IMR-90 (cell line): ENCODE measurements around the gene PARL. TPM values are rescaled to one million over a fixed set of nuclear protein-coding genes. Genes with fewer than 3 reads are reported as not detected.

Experiments used
- ATAC-seq: fragments of 200-7000 bp; cut with Tn5 transposase; 2 replicates; pipeline ENCODE4 v1.9.1; 2020; ENCODE audit warnings: low read depth, mild to moderate bottlenecking, moderate library complexity
- BruUV-seq: library from RNA; stranded (reverse); fragments of 400-500 nt; replicated peaks from 2 replicates; lab custom pipeline; 2021; lab: Mats Ljungman, UMichigan
- CTCF ChIA-PET: fragments of 300-600 bp; formaldehyde crosslinking; extraction: SDS; loops from one replicate; lab custom pipeline; 2021; ENCODE audit warnings: antibody characterized with exemption; lab: Yijun Ruan, JAX
- POLR2A ChIA-PET: fragments of 300-600 bp; sonication (Branson Sonifier 250); formaldehyde crosslinking; loops from one replicate; lab custom pipeline; 2022; ENCODE audit warnings: antibody characterized with exemption; ENCODE audit not compliant: unreplicated experiment; lab: Charles Lee
- DNase-seq: peaks from one replicate; pipeline ENCODE4 v3.0.0; 2013
- H2AFZ ChIP-seq: replicated peaks from 2 replicates; pipeline ENCODE3; 2013; ENCODE audit warnings: low read length, mild to moderate bottlenecking; ENCODE audit not compliant: poor library complexity
- H2AK5ac ChIP-seq: 2 replicates; pipeline ENCODE4 v1.6.1; 2013; ENCODE audit warnings: low read depth, low read length, inconsistent platforms
- H2AK9ac ChIP-seq: replicated peaks from 2 replicates; pipeline ENCODE3; 2013; ENCODE audit warnings: mild to moderate bottlenecking, low read depth, low read length, moderate library complexity; ENCODE audit not compliant: poor library complexity
- H2BK120ac ChIP-seq: 2 replicates; pipeline ENCODE4 v1.6.1; 2013; ENCODE audit warnings: low read depth, low read length, inconsistent platforms
- H2BK15ac ChIP-seq: 3 replicates; pipeline ENCODE4 v1.6.1; 2013; ENCODE audit warnings: low read depth, low read length, inconsistent platforms
- H2BK20ac ChIP-seq: 2 replicates; pipeline ENCODE4 v1.6.1; 2013; ENCODE audit warnings: low read depth, mild to moderate bottlenecking, inconsistent platforms, low read length, moderate library complexity
- H2BK5ac ChIP-seq: 2 replicates; pipeline ENCODE4 v1.6.1; 2013; ENCODE audit warnings: mild to moderate bottlenecking, low read depth, low read length, inconsistent platforms; ENCODE audit not compliant: poor library complexity, severe bottlenecking
- H3K14ac ChIP-seq: replicated peaks from 2 replicates; pipeline ENCODE4 v1.6.1; 2013; ENCODE audit warnings: low read depth, low read length, inconsistent platforms
- H3K18ac ChIP-seq: 2 replicates; pipeline ENCODE4 v1.6.1; 2013; ENCODE audit warnings: low read depth, low read length, control low read depth
- H3K23ac ChIP-seq: 2 replicates; pipeline ENCODE4 v1.6.1; 2013; ENCODE audit warnings: low read depth, low read length, inconsistent platforms
- H3K27ac ChIP-seq: 2 replicates; pipeline ENCODE4 v1.5.1; 2013; ENCODE audit warnings: mild to moderate bottlenecking, control low read depth, low read length; ENCODE audit not compliant: insufficient read depth
- H3K27me3 ChIP-seq: 2 replicates; pipeline ENCODE4 v1.6.1; 2013; ENCODE audit warnings: low read length; ENCODE audit not compliant: control insufficient read depth, insufficient read depth
- H3K36me3 ChIP-seq: 2 replicates; pipeline ENCODE4 v1.6.1; 2013; ENCODE audit warnings: low read length, mixed read lengths; ENCODE audit not compliant: control insufficient read depth, insufficient read depth
- H3K4ac ChIP-seq: 2 replicates; pipeline ENCODE4 v1.6.1; 2013; ENCODE audit warnings: low read depth, low read length, inconsistent platforms
- H3K4me1 ChIP-seq: 2 replicates; pipeline ENCODE4 v1.6.1; 2013; ENCODE audit warnings: low read length, mixed read lengths; ENCODE audit not compliant: control insufficient read depth, insufficient read depth
- H3K4me2 ChIP-seq: 2 replicates; pipeline ENCODE4 v1.6.1; 2013; ENCODE audit warnings: low read depth, mild to moderate bottlenecking, control low read depth, low read length, moderate library complexity
- H3K4me3 ChIP-seq: 2 replicates; pipeline ENCODE4 v1.5.1; 2013; ENCODE audit warnings: low read depth, mild to moderate bottlenecking, control low read depth, low read length, moderate library complexity; ENCODE audit not compliant: insufficient read depth
- H3K56ac ChIP-seq: 2 replicates; pipeline ENCODE4 v1.6.1; 2013; ENCODE audit warnings: low read length, inconsistent platforms; ENCODE audit not compliant: insufficient read depth; ENCODE audit errors: extremely low read depth
- H3K79me1 ChIP-seq, 2 experiments: 2 replicates each; pipeline ENCODE4 v1.6.1; 2013; ENCODE audit warnings: low read length in 2 of 2, inconsistent platforms in 1 of 2, low read depth in 1 of 2
- H3K9ac ChIP-seq: 2 replicates; pipeline ENCODE4 v1.6.1; 2013; ENCODE audit warnings: low read depth, low read length, control low read depth
- H3K9me1 ChIP-seq: 2 replicates; pipeline ENCODE4 v1.6.1; 2013; ENCODE audit warnings: low read length, inconsistent platforms; ENCODE audit not compliant: insufficient read depth
- H3K9me3 ChIP-seq: 2 replicates; pipeline ENCODE4 v1.6.1; 2013; ENCODE audit warnings: low read length; ENCODE audit not compliant: control insufficient read depth, insufficient read depth
- H4K20me1 ChIP-seq: 2 replicates; pipeline ENCODE4 v1.6.1; 2013; ENCODE audit warnings: low read length, inconsistent platforms; ENCODE audit not compliant: insufficient read depth
- H4K5ac ChIP-seq: 2 replicates; pipeline ENCODE4 v1.6.1; 2013; ENCODE audit warnings: mild to moderate bottlenecking, low read depth, low read length, control low read depth
- H4K8ac ChIP-seq, 2 experiments: 2 replicates each; pipeline ENCODE4 v1.6.1; 2013; ENCODE audit warnings: low read depth in 2 of 2, low read length in 2 of 2, control low read depth in 1 of 2, inconsistent platforms in 1 of 2
- H4K91ac ChIP-seq: 2 replicates; pipeline ENCODE4 v1.6.1; 2013; ENCODE audit warnings: low read depth, low read length, inconsistent platforms; ENCODE audit not compliant: insufficient read depth
- BHLHE40 ChIP-seq: fragments of 150-350 bp; IDR thresholded peaks from 2 replicates; pipeline ENCODE4 v1.6.1; 2016; ENCODE audit warnings: mild to moderate bottlenecking, low read depth, low read length
- CEBPB ChIP-seq: IDR thresholded peaks from 2 replicates; pipeline ENCODE4 v1.6.1; 2012; ENCODE audit warnings: low read depth, low read length, improper control_type of control experiment
- CHD1 ChIP-seq: IDR thresholded peaks from 2 replicates; pipeline ENCODE4 v1.6.1; 2012; ENCODE audit warnings: low read depth, low read length, improper control_type of control experiment
- FOS ChIP-seq: fragments of 150-350 bp; IDR thresholded peaks from 2 replicates; pipeline ENCODE4 v1.6.1; 2016; ENCODE audit warnings: low read depth, low read length
- MAFK ChIP-seq: IDR thresholded peaks from 2 replicates; pipeline ENCODE4 v1.6.1; 2012; ENCODE audit warnings: low read depth, low read length, improper control_type of control experiment
- MAZ ChIP-seq: IDR thresholded peaks from 2 replicates; pipeline ENCODE4 v1.6.1; 2012; ENCODE audit warnings: low read depth, mild to moderate bottlenecking, low read length, improper control_type of control experiment, moderate library complexity, borderline replicate concordance
- MXI1 ChIP-seq: IDR thresholded peaks from 2 replicates; pipeline ENCODE4 v1.6.1; 2012; ENCODE audit warnings: low read depth, mild to moderate bottlenecking, low read length, moderate library complexity, borderline replicate concordance
- POLR2A ChIP-seq: IDR thresholded peaks from 2 replicates; pipeline ENCODE4 v1.6.1; 2012; ENCODE audit warnings: mild to moderate bottlenecking, low read depth, low read length
- RAD21 ChIP-seq: IDR thresholded peaks from 2 replicates; pipeline ENCODE4 v1.6.1; 2012; ENCODE audit warnings: low read length, improper control_type of control experiment
- RCOR1 ChIP-seq: IDR thresholded peaks from 2 replicates; pipeline ENCODE4 v1.6.1; 2012; ENCODE audit warnings: mild to moderate bottlenecking, low read length, improper control_type of control experiment; ENCODE audit not compliant: insufficient replicate concordance
- RFX5 ChIP-seq: IDR thresholded peaks from 2 replicates; pipeline ENCODE4 v1.8.0; 2012; ENCODE audit warnings: low read depth, mild to moderate bottlenecking, low read length, moderate library complexity
- WGBS, 2 experiments: methylation state at CpG; one replicate each; pipeline versions ENCODE4 v1.1.5 to v1.1.7; 2013; ENCODE audit warnings: missing lambda C conversion rate in 2 of 2; ENCODE audit not compliant: insufficient read length in 1 of 2; ENCODE audit errors: extremely low coverage in 2 of 2; 5-methylcytosine and 5-hydroxymethylcytosine counted together
- dilution Hi-C: fragments of 300-500 bp; cut with HindIII; formaldehyde crosslinking; loops from one replicate; pipeline ENCODE4 v1.14.3; 2018; ENCODE audit warnings: low sequenced_read_pairs; ENCODE audit not compliant: unreplicated experiment
- in situ Hi-C: fragments of 300-500 bp; cut with MboI; formaldehyde crosslinking; loops from 3 replicates; pipeline ENCODE4 v1.14.3; 2019; ENCODE audit warnings: low sequenced_read_pairs, inconsistent platforms, mixed read lengths
- intact Hi-C: fragments of 100-400 bp; cut with micrococcal nuclease; formaldehyde crosslinking; loops from 2 replicates; pipeline ENCODE4 v1.10.0; 2022
- polyA plus RNA-seq, 3 experiments: library from polyadenylated mRNA; depleted of rRNA; stranded (reverse); fragments of >200 nt; gene quantifications; 2 replicates each; pipeline ENCODE4 v1.2.3, GENCODE V29; 2012; ENCODE audit warnings: low replicate concordance in 1 of 3
- total RNA-seq: library from RNA; depleted of rRNA; stranded (reverse); fragments of >200 nt; gene quantifications from 2 replicates; pipeline ENCODE4 v1.2.3, GENCODE V29; 2012
- TF ChIP-seq, protein P1 (sequence below): conservative IDR thresholded peaks from 2 replicates; pipeline ENCODE4 v1.5.1; 2012; ENCODE audit warnings: mild to moderate bottlenecking, low read depth, low read length, improper control_type of control experiment
- TF ChIP-seq, protein P2 (sequence below): fragments of 150-350 bp; IDR thresholded peaks from 2 replicates; pipeline ENCODE4 v1.6.1; 2016; ENCODE audit warnings: low read depth, mild to moderate bottlenecking, low read length, moderate library complexity, borderline replicate concordance
- TF ChIP-seq, protein P3 (sequence below): fragments of 150-350 bp; IDR thresholded peaks from 2 replicates; pipeline ENCODE4 v1.6.1; 2017; ENCODE audit warnings: mild to moderate bottlenecking, antibody characterized with exemption, low read length, low read depth

The PARL gene
- total and polyA plus RNA-seq, 2 of the 4 experiments (the other 2 are of a cell fraction): 35.5 to 42.6 TPM

DNA sequence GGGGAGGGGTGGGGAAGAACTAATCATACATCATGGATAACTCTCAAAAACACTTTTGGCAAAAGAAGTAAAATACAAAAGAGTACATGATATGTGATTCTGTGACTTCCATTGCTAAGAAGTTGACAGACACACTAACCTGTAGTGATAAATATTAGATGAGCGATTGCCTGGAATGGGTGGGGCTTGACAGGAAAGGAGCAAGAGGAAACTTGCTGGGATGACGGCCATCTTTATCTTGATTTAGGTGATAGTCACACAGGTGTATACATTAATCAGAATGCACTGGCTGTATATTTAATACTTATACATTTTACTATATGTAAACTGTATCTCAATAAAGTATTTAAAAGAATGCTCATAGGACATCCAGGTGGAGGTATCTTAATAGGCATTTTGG is 13.1 kb downstream of the PARL start:
- in situ Hi-C loops (no loop called here), intact Hi-C loops (no loop called here), dilution Hi-C loops (no loop called here)
- peaks cover 35 to 67% of the 10 kb centered on the region in 2 experiments for H3K79me1 ChIP-seq
- H4K8ac ChIP-seq: no peak overlapping the region
- H4K91ac ChIP-seq: no peak overlapping the region
- no peak overlapping the region for H3K14ac ChIP-seq
- H3K4me1 ChIP-seq: no peaks in the 10 kb centered on the region
- H2AK5ac ChIP-seq: no peak overlapping the region
- no peaks in the 10 kb centered on the region for H3K27me3 ChIP-seq
- no peak overlapping the region for H3K4me3 ChIP-seq
- H3K36me3 ChIP-seq: peaks cover 7% of the 10 kb centered on the region
- no peak overlapping the region for H2AK9ac ChIP-seq
- H2BK120ac ChIP-seq: no peak overlapping the region
- H2BK20ac ChIP-seq: no peak overlapping the region
- ATAC-seq: no peak
- BruUV-seq: no TSS peak
- H2BK5ac ChIP-seq: no peak overlapping the region
- DNase-seq: no peak
- no peaks in the 10 kb centered on the region for H3K9me3 ChIP-seq
- no peak overlapping the region for H3K9ac ChIP-seq
- no peak overlapping the region for H3K4me2 ChIP-seq
- no CpG with 5 or more reads among the region's 2 CpGs for WGBS, 2 experiments
- no peak overlapping the region for H2BK15ac ChIP-seq
- H2AFZ ChIP-seq: no peak overlapping the region
- no peak overlapping the region for H3K18ac ChIP-seq
- ChIA-PET CTCF (interaction anchor here (0.6 kb wide), 1 partner anchor 235 kb away, joined by 4 read pairs; no protein-coding TSS in a partner anchor), POLR2A (no interaction called here)
- H3K27ac ChIP-seq: no peak overlapping the region
- peaks cover 52% of the 10 kb centered on the region for H4K20me1 ChIP-seq
- no peak overlapping the region for H3K4ac ChIP-seq
- H4K5ac ChIP-seq: no peak overlapping the region
- TF ChIP-seq, protein P1, sequence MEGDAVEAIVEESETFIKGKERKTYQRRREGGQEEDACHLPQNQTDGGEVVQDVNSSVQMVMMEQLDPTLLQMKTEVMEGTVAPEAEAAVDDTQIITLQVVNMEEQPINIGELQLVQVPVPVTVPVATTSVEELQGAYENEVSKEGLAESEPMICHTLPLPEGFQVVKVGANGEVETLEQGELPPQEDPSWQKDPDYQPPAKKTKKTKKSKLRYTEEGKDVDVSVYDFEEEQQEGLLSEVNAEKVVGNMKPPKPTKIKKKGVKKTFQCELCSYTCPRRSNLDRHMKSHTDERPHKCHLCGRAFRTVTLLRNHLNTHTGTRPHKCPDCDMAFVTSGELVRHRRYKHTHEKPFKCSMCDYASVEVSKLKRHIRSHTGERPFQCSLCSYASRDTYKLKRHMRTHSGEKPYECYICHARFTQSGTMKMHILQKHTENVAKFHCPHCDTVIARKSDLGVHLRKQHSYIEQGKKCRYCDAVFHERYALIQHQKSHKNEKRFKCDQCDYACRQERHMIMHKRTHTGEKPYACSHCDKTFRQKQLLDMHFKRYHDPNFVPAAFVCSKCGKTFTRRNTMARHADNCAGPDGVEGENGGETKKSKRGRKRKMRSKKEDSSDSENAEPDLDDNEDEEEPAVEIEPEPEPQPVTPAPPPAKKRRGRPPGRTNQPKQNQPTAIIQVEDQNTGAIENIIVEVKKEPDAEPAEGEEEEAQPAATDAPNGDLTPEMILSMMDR: no peak
- TF ChIP-seq POLR2A (no peak), BHLHE40 (no peak), CEBPB (no peak), RFX5 (no peak), FOS (no peak), RAD21 (no peak), RCOR1 (no peak), MXI1 (no peak), CHD1 (no peak), MAFK (no peak), MAZ (no peak)
- TF ChIP-seq, protein P2, sequence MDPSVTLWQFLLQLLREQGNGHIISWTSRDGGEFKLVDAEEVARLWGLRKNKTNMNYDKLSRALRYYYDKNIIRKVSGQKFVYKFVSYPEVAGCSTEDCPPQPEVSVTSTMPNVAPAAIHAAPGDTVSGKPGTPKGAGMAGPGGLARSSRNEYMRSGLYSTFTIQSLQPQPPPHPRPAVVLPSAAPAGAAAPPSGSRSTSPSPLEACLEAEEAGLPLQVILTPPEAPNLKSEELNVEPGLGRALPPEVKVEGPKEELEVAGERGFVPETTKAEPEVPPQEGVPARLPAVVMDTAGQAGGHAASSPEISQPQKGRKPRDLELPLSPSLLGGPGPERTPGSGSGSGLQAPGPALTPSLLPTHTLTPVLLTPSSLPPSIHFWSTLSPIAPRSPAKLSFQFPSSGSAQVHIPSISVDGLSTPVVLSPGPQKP: no peak
- TF ChIP-seq, protein P3, sequence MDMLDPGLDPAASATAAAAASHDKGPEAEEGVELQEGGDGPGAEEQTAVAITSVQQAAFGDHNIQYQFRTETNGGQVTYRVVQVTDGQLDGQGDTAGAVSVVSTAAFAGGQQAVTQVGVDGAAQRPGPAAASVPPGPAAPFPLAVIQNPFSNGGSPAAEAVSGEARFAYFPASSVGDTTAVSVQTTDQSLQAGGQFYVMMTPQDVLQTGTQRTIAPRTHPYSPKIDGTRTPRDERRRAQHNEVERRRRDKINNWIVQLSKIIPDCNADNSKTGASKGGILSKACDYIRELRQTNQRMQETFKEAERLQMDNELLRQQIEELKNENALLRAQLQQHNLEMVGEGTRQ: no peak
- H3K23ac ChIP-seq: no peak overlapping the region
- H3K9me1 ChIP-seq: peaks cover 7% of the 10 kb centered on the region
- no peak overlapping the region for H3K56ac ChIP-seq
